GM19035 (cell line): ENCODE results near the gene ECI1.

Experiments
- ATAC-seq: cut with Tn5 transposase; IDR thresholded peaks from one replicate; pipeline ENCODE4 v1.9.1; 2021; ENCODE audit not compliant: unreplicated experiment

The ECI1 gene

GRCh38 chr16:2251296-2252111 lies at the start of gene ECI1:
Gene ECI1, minus strand, starts transcription at chr16:2251587. Its CDS starts 21 bp downstream, at chr16:2251566.
- ATAC-seq = peak; percentile 90

- no peak for ATAC-seq
Measured at GRCh38 chr16:2299915-2300192, 48.5 kb upstream of the ECI1 start.

- no peak for ATAC-seq
Measured at GRCh38 chr16:2299121-2299914, 47.9 kb upstream of the ECI1 start.

- no peak for ATAC-seq
Measured at GRCh38 chr16:2298621-2299020, 47.2 kb upstream of the ECI1 start.

- no peak for ATAC-seq
Measured at GRCh38 chr16:2297506-2297860, 46.1 kb upstream of the ECI1 start.

- ATAC-seq = no peak
Measured at GRCh38 chr16:2296661-2297505, 45.5 kb upstream of the ECI1 start.

GRCh38 chr16:2295056-2295798 lies 43.8 kb upstream of the ECI1 start:
- no peak for ATAC-seq

- ATAC-seq = no peak
Measured at GRCh38 chr16:2292221-2292620, 40.8 kb upstream of the ECI1 start.

GRCh38 chr16:2289282-2289681 lies 37.9 kb upstream of the ECI1 start:
- ATAC-seq = no peak

- no peak for ATAC-seq
Measured at GRCh38 chr16:2288726-2289125, 37.3 kb upstream of the ECI1 start.

- ATAC-seq = no peak
Measured at GRCh38 chr16:2287916-2288547, 36.6 kb upstream of the ECI1 start.

GRCh38 chr16:2286550-2286949 lies 35.2 kb upstream of the ECI1 start:
- ATAC-seq = no peak

GRCh38 chr16:2285731-2286191 lies 34.4 kb upstream of the ECI1 start:
- no peak for ATAC-seq

- no peak for ATAC-seq
Measured at GRCh38 chr16:2284797-2285576, 33.6 kb upstream of the ECI1 start.

- no peak for ATAC-seq
Measured at GRCh38 chr16:2284001-2284770, 32.8 kb upstream of the ECI1 start.

- ATAC-seq = no peak
Measured at GRCh38 chr16:2282866-2283555, 31.6 kb upstream of the ECI1 start.

- no peak for ATAC-seq
Measured at GRCh38 chr16:2282262-2282661, 30.9 kb upstream of the ECI1 start.

GRCh38 chr16:2280981-2281542 lies 29.7 kb upstream of the ECI1 start:
- no peak for ATAC-seq
